T-helper 1 cell (primary cell): Measurements from ENCODE around the gene GOLGA6L10.
"Not testable (repeated sequence)": the region's sequence is repeated elsewhere in the genome, so short reads cannot be mapped to it uniquely, and the experiment has no call there.

ENCODE experiments used
- DNase-seq, 5 donors: peaks; one replicate each; pipeline ENCODE4 v3.0.0-alpha.2; 2012 to 2020
- total RNA-seq, 4 donors: gene quantifications; one replicate each; lab custom pipeline; 2026; lab: John Stamatoyannopoulos, UW

GOLGA6L10 gene
- total RNA-seq, result 0.61 to 1.9 (median 1.6) reads per million in 4 donors

- DNase-seq, result not testable (repeated sequence)
These were observed at the start of gene GOLGA6L10 for GRCh38 chr15:82349375-82349774. GOLGA6L10 (minus strand) TSS chr15:82349475; CDS start chr15:82349375, 100 bp downstream.

- no peak for DNase-seq
These were observed 49.5 kb upstream of the GOLGA6L10 start for GRCh38 chr15:82398785-82399184.

GRCh38 chr15:82397817-82398216, 48.5 kb upstream of the GOLGA6L10 start:
- no peak for DNase-seq

- not testable (repeated sequence) for DNase-seq
These were observed 46.5 kb upstream of the GOLGA6L10 start for GRCh38 chr15:82395788-82396187.

- DNase-seq, result no peak
These were observed 44.4 kb upstream of the GOLGA6L10 start for GRCh38 chr15:82393671-82394070.

- not testable (repeated sequence) for DNase-seq
These were observed 42.8 kb upstream of the GOLGA6L10 start for GRCh38 chr15:82392077-82392476.

- not testable (repeated sequence) for DNase-seq
These were observed 40.9 kb upstream of the GOLGA6L10 start for GRCh38 chr15:82390152-82390551.

- DNase-seq, result not testable (repeated sequence)
These were observed 37.9 kb upstream of the GOLGA6L10 start for GRCh38 chr15:82387209-82387608.

- not testable (repeated sequence) for DNase-seq
These were observed 32.2 kb upstream of the GOLGA6L10 start for GRCh38 chr15:82381330-82381955.

GRCh38 chr15:82379552-82379951, 30.3 kb upstream of the GOLGA6L10 start:
- DNase-seq, result not testable (repeated sequence)

GRCh38 chr15:82373661-82374060, 24.4 kb upstream of the GOLGA6L10 start:
- DNase-seq, result not testable (repeated sequence)

- no peak for DNase-seq
These were observed 22.4 kb upstream of the GOLGA6L10 start for GRCh38 chr15:82371656-82372055.

GRCh38 chr15:82367790-82368189, 18.5 kb upstream of the GOLGA6L10 start:
- not testable (repeated sequence) for DNase-seq

GRCh38 chr15:82365692-82366323, 16.5 kb upstream of the GOLGA6L10 start:
- peak in 2 of 5 donors; percentile 6 to 8 for DNase-seq

GRCh38 chr15:82364548-82364947, 15.3 kb upstream of the GOLGA6L10 start:
- DNase-seq, result not testable (repeated sequence)

GRCh38 chr15:82362790-82363189, 13.5 kb upstream of the GOLGA6L10 start:
- DNase-seq, result not testable (repeated sequence)

GRCh38 chr15:82360618-82361017, 11.3 kb upstream of the GOLGA6L10 start:
- not testable (repeated sequence) for DNase-seq

- DNase-seq, result not testable (repeated sequence)
These were observed 5.8 kb upstream of the GOLGA6L10 start for GRCh38 chr15:82355055-82355454.

GRCh38 chr15:82354546-82354945, 5.3 kb upstream of the GOLGA6L10 start:
- not testable (repeated sequence) for DNase-seq

GRCh38 chr15:82347645-82348044, 1.6 kb downstream of the GOLGA6L10 start:
- DNase-seq, result not testable (repeated sequence)

GRCh38 chr15:82345176-82345575, 4.1 kb downstream of the GOLGA6L10 start:
- DNase-seq, result not testable (repeated sequence)

- DNase-seq, result not testable (repeated sequence)
These were observed 4.9 kb downstream of the GOLGA6L10 start for GRCh38 chr15:82344421-82344820.

GRCh38 chr15:82343851-82344250, 5.4 kb downstream of the GOLGA6L10 start:
- DNase-seq, result not testable (repeated sequence)
